ENCODE measurements around the gene PAX6.

- TF ChIP-seq POLR2AphosphoS5 (IDR thresholded peaks at IDR 0.05; ENCODE audit: low read depth, low read length) (no peak), POLR2A (IDR thresholded peaks at IDR 0.05; ENCODE audit: low read depth, low read length) (no peak), TAF1 (IDR thresholded peaks at IDR 0.05; ENCODE audit: low read depth, low read length) (no peak), SPI1 (IDR thresholded peaks at IDR 0.05; ENCODE audit: low read depth, low read length) (no peak)
Measured at GRCh38 chr11:31801298-31801702, 9.8 kb downstream of the PAX6 start.
